Vagina (tissue), 2 donors: Measurements from ENCODE around the gene GPC5. TPM values are rescaled to one million over a fixed set of nuclear protein-coding genes. Genes with fewer than 3 reads are reported as not detected.

Experiments
- DNase-seq, 2 donors: peaks; one replicate each; pipeline ENCODE4 v3.0.0-alpha.2; 2017; ENCODE audit errors: extremely low spot score in 2 of 2
- H3K27ac ChIP-seq: fragments of 200-600 bp; sonication (generic); one replicate; pipeline ENCODE4 v1.5.1; 2019
- H3K27me3 ChIP-seq: fragments of 200-600 bp; sonication (generic); one replicate; pipeline ENCODE4 v1.5.1; 2019
- H3K36me3 ChIP-seq, 2 donors: fragments of 200-600 bp; sonication (generic); one replicate each; pipeline ENCODE4 v1.5.1; 2017 to 2019
- H3K4me1 ChIP-seq: fragments of 200-600 bp; sonication (generic); one replicate; pipeline ENCODE4 v1.5.1; 2019
- H3K4me3 ChIP-seq, 2 donors: fragments of 200-600 bp; sonication (generic); 1 replicate in 1 of 2; 2 replicates in 1 of 2; pipeline ENCODE4 v1.5.1; 2016 to 2019
- H3K9me3 ChIP-seq: fragments of 200-600 bp; sonication (generic); one replicate; pipeline ENCODE4 v1.5.1; 2019
- CTCF ChIP-seq, 3 experiments: fragments of 450-650 bp in 2 of 3; fragments of 200-600 bp in 1 of 3; sonication (generic) in 1 of 3; IDR thresholded peaks; one replicate each; pipeline ENCODE4 v1.5.1; 2017 to 2019; ENCODE audit warnings: antibody characterized with exemption in 3 of 3, mild to moderate bottlenecking in 2 of 3, moderate library complexity in 2 of 3
- POLR2A ChIP-seq, 2 donors: fragments of 450-650 bp; IDR thresholded peaks; one replicate each; pipeline ENCODE4 v1.6.1; 2017; ENCODE audit warnings: antibody characterized with exemption in 2 of 2, mild to moderate bottlenecking in 2 of 2, moderate library complexity in 2 of 2
- POLR2AphosphoS5 ChIP-seq, 2 donors: sonication (generic); formaldehyde crosslinking; IDR thresholded peaks; one replicate each; pipeline ENCODE4 v1.9.0; 2017; ENCODE audit warnings: antibody characterized with exemption in 2 of 2, mild to moderate bottlenecking in 2 of 2, low read depth in 1 of 2; ENCODE audit not compliant: insufficient read depth in 1 of 2
- intact Hi-C: fragments of 100-400 bp; cut with DNase I; formaldehyde crosslinking; loops from one replicate; pipeline ENCODE4 v1.15.1; 2023
- total RNA-seq: library from RNA; depleted of rRNA; stranded (reverse); fragments of >200 nt; gene quantifications from one replicate; pipeline ENCODE4 v1.2.3, GENCODE V29; 2016

GPC5 gene
- total RNA-seq, 1 donor from 2014 or later, result 1.7 TPM

DNA sequence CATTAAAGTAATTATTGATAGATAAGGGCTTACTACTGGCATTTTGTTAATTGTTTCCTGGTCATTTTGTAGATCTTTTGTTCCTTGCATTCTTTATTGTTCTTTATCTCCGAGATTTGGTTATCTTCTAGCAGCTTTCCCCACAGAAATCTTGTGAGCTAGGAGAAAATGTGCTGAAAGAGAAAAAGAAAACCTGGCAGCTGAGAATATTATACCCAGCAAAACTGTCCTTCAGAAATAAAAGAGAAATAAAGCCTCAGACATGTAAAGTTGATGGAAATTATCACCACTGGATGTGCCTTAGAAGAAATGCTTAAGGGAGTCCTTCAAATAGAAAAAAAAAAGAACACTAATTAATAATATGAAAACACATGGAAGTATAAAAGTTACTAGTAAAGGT lies 1363.3 kb downstream of the GPC5 start:
- no peaks in the 10 kb centered on the region for H3K4me1 ChIP-seq
- intact Hi-C loops, result no loop called here
- no peaks in the 10 kb centered on the region for H3K36me3 ChIP-seq
- H3K27me3 ChIP-seq, result no peaks in the 10 kb centered on the region
- H3K27ac ChIP-seq, result no peak overlapping the region
- H3K4me3 ChIP-seq, result no peak overlapping the region
- no peak for TF ChIP-seq POLR2AphosphoS5 (IDR thresholded peaks at IDR 0.05; ENCODE audit: insufficient read depth in 1 of 2, low read depth in 1 of 2)
- TF ChIP-seq POLR2A (IDR thresholded peaks at IDR 0.05), result no peak
- no peak for TF ChIP-seq CTCF (IDR thresholded peaks at IDR 0.05)
- no peak for DNase-seq
- H3K9me3 ChIP-seq, result no peaks in the 10 kb centered on the region

GRCh38 chr13:92767468-92767867 lies 1369.0 kb downstream of the GPC5 start:
- Histone ChIP-seq H3K4me1 (no peaks in the 10 kb centered on the region), H3K4me3 (no peak overlapping the region), H3K27me3 (no peaks in the 10 kb centered on the region), H3K9me3 (no peaks in the 10 kb centered on the region), H3K27ac (no peak overlapping the region), H3K36me3 (no peaks in the 10 kb centered on the region)
- intact Hi-C loops, result no loop called here
- no peak for DNase-seq
- TF ChIP-seq CTCF (IDR thresholded peaks at IDR 0.05) (no peak), POLR2A (IDR thresholded peaks at IDR 0.05) (no peak), POLR2AphosphoS5 (IDR thresholded peaks at IDR 0.05; ENCODE audit: insufficient read depth in 1 of 2, low read depth in 1 of 2) (no peak)

DNA sequence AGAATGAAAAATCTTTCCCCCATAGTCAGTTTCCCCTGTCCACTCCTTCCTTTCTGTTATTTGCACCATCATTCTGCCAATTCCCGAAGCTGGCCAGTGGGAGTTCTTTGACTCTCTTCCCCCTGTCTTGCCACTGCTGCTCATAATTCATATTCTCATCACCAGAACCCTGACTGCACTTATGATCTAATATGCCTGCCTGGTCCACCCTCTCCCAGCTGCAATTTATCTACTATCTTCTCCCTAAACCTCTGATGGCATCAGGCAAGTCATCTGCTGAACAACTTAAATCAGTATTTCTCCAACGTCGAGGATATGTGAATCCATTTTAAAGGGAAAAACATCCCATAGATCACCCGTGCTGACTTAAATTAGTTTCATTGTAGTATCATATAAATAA lies 1370.2 kb downstream of the GPC5 start:
- no peak for DNase-seq
- Histone ChIP-seq H3K4me3 (no peak overlapping the region), H3K4me1 (no peaks in the 10 kb centered on the region), H3K27me3 (no peaks in the 10 kb centered on the region), H3K9me3 (no peaks in the 10 kb centered on the region), H3K27ac (no peak overlapping the region), H3K36me3 (no peaks in the 10 kb centered on the region)
- TF ChIP-seq POLR2AphosphoS5 (IDR thresholded peaks at IDR 0.05; ENCODE audit: insufficient read depth in 1 of 2, low read depth in 1 of 2) (no peak), CTCF (IDR thresholded peaks at IDR 0.05) (no peak), POLR2A (IDR thresholded peaks at IDR 0.05) (no peak)
- intact Hi-C loops, result no loop called here

DNA sequence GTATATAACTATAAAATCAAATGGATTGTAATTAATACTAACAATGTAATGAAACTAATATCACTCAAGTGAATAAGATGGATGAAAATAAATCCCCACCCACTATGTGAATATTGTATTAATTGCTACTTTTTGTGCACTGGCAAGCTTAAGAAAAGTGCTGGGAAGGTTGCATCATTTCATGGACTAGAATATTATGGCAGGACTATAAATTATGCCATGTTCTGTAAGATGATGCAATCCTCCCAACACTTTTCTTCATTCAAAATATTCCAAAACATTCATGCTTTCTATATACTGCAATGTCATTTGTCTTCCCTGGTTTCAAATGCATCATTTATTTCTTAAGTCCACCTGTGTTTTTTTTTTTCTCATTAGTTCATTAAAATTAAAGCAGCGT lies 1370.6 kb downstream of the GPC5 start:
- intact Hi-C loops, result no loop called here
- DNase-seq, result no peak
- Histone ChIP-seq H3K36me3 (no peaks in the 10 kb centered on the region), H3K4me1 (no peaks in the 10 kb centered on the region), H3K27ac (no peak overlapping the region), H3K27me3 (no peaks in the 10 kb centered on the region), H3K9me3 (no peaks in the 10 kb centered on the region), H3K4me3 (no peak overlapping the region)
- TF ChIP-seq POLR2A (IDR thresholded peaks at IDR 0.05), result no peak
- TF ChIP-seq POLR2AphosphoS5 (IDR thresholded peaks at IDR 0.05; ENCODE audit: insufficient read depth in 1 of 2, low read depth in 1 of 2), result no peak
- no peak for TF ChIP-seq CTCF (IDR thresholded peaks at IDR 0.05)

DNA sequence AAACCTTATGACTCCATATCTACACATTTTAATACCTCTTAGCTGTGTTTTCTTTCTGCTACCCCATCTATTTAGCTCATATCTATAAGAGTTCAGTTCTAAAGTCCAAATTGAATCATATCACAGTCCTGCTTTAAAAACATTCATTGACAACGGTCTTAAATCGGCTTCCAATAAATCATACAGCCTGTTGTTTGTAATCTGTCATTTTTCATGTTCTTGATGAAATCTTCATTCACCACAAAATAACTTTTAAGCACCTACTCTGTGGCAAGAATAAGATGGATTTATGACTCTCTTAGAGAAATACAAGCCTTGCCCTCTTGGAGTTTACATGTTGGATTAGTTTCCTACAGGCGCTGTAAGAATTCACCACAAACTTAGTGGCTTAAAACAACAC lies 1377.2 kb downstream of the GPC5 start:
- no peaks in the 10 kb centered on the region for H3K36me3 ChIP-seq
- H3K9me3 ChIP-seq, result no peaks in the 10 kb centered on the region
- intact Hi-C loops, result no loop called here
- H3K4me1 ChIP-seq, result no peaks in the 10 kb centered on the region
- H3K4me3 ChIP-seq, result no peak overlapping the region
- no peak overlapping the region for H3K27ac ChIP-seq
- DNase-seq, result no peak
- TF ChIP-seq CTCF (IDR thresholded peaks at IDR 0.05) (no peak), POLR2A (IDR thresholded peaks at IDR 0.05) (no peak), POLR2AphosphoS5 (IDR thresholded peaks at IDR 0.05; ENCODE audit: insufficient read depth in 1 of 2, low read depth in 1 of 2) (no peak)
- no peaks in the 10 kb centered on the region for H3K27me3 ChIP-seq
